HepG2 (cell line): ENCODE results near the gene FKBP8. TPM values are rescaled to one million over a fixed set of nuclear protein-coding genes. Genes with fewer than 3 reads are reported as not detected.

Source experiments
- CBFB ChIP-seq: sonication (generic); formaldehyde crosslinking; IDR thresholded peaks from 2 replicates; pipeline ENCODE4 v1.4.0; 2020; ENCODE audit warnings: missing genetic modification reagents
- FLYWCH1 ChIP-seq: sonication (generic); formaldehyde crosslinking; IDR thresholded peaks from 2 replicates; pipeline ENCODE4 v1.8.1; 2023; ENCODE audit warnings: mild to moderate bottlenecking, missing genetic modification reagents
- FOXA1 ChIP-seq, 2 experiments: fragments of 450-650 bp in 1 of 2; sonication (generic) in 1 of 2; formaldehyde crosslinking in 1 of 2; IDR thresholded peaks; 2 replicates each; pipeline versions ENCODE4 v1.4.0 to v1.6.1; 2016 to 2020; ENCODE audit warnings: missing genetic modification reagents in 1 of 2
- HES4 ChIP-seq: sonication (generic); formaldehyde crosslinking; IDR thresholded peaks from 2 replicates; pipeline ENCODE4 v1.9.0; 2021; ENCODE audit warnings: mild to moderate bottlenecking, missing genetic modification reagents, borderline replicate concordance
- HIVEP1 ChIP-seq: sonication (generic); formaldehyde crosslinking; IDR thresholded peaks from 2 replicates; pipeline ENCODE4 v1.4.0; 2020; ENCODE audit warnings: mild to moderate bottlenecking, missing genetic modification reagents
- IRX3 ChIP-seq: sonication (generic); formaldehyde crosslinking; IDR thresholded peaks from 2 replicates; pipeline ENCODE4 v1.8.1; 2023; ENCODE audit warnings: mild to moderate bottlenecking, low read depth, missing genetic modification reagents, borderline replicate concordance
- MLLT10 ChIP-seq: sonication (generic); formaldehyde crosslinking; IDR thresholded peaks from 2 replicates; pipeline ENCODE4 v1.4.0; 2020; ENCODE audit warnings: missing genetic modification reagents
- NFATC3 ChIP-seq: sonication (generic); formaldehyde crosslinking; IDR thresholded peaks from 2 replicates; pipeline ENCODE4 v1.5.1; 2020; ENCODE audit warnings: mild to moderate bottlenecking, missing genetic modification reagents
- NFKBIZ ChIP-seq: IDR thresholded peaks from 2 replicates; pipeline ENCODE4 v1.6.1; 2018; ENCODE audit warnings: missing genetic modification reagents, missing compliant biosample characterization
- NR2F2 ChIP-seq: IDR thresholded peaks from 2 replicates; pipeline ENCODE4 v1.6.1; 2012; ENCODE audit warnings: low read depth, inconsistent platforms, borderline replicate concordance
- PAWR ChIP-seq: sonication (generic); formaldehyde crosslinking; IDR thresholded peaks from 2 replicates; pipeline ENCODE4 v1.4.0; 2020; ENCODE audit warnings: missing genetic modification reagents, mild to moderate bottlenecking, borderline replicate concordance
- PHF8 ChIP-seq: sonication (generic); formaldehyde crosslinking; IDR thresholded peaks from 2 replicates; pipeline ENCODE4 v1.5.0; 2020; ENCODE audit warnings: missing genetic modification reagents
- RAD51 ChIP-seq: fragments of 450-650 bp; IDR thresholded peaks from 2 replicates; pipeline ENCODE4 v1.6.1; 2016; ENCODE audit warnings: borderline replicate concordance
- RBFOX2 ChIP-seq: fragments of 200-400 bp; formaldehyde crosslinking; IDR thresholded peaks from 2 replicates; pipeline ENCODE4 v1.6.1; 2017; ENCODE audit warnings: low read depth, mild to moderate bottlenecking, low read length
- REPIN1 ChIP-seq: sonication (generic); formaldehyde crosslinking; IDR thresholded peaks from 2 replicates; pipeline ENCODE4 v1.8.0; 2022; ENCODE audit warnings: missing genetic modification reagents, low read depth, mild to moderate bottlenecking, borderline replicate concordance
- SETDB1 ChIP-seq: sonication (generic); formaldehyde crosslinking; IDR thresholded peaks from 2 replicates; pipeline ENCODE4 v1.5.1; 2020; ENCODE audit warnings: missing genetic modification reagents, mild to moderate bottlenecking, borderline replicate concordance
- SP4 ChIP-seq: sonication (generic); formaldehyde crosslinking; IDR thresholded peaks from 2 replicates; pipeline ENCODE4 v1.8.1; 2023; ENCODE audit warnings: mild to moderate bottlenecking, missing genetic modification reagents
- ZBTB21 ChIP-seq: sonication (generic); formaldehyde crosslinking; IDR thresholded peaks from 2 replicates; pipeline ENCODE4 v1.4.0; 2020; ENCODE audit warnings: missing genetic modification reagents
- ZFP36 ChIP-seq: fragments of 150-350 bp; IDR thresholded peaks from 2 replicates; pipeline ENCODE4 v1.6.1; 2018; ENCODE audit warnings: borderline replicate concordance, low read length, low read depth; ENCODE audit not compliant: partially characterized antibody
- ZKSCAN8 ChIP-seq: IDR thresholded peaks from 2 replicates; pipeline ENCODE4 v1.6.1; 2016; ENCODE audit warnings: borderline replicate concordance, missing genetic modification reagents, missing compliant biosample characterization
- ZNF567 ChIP-seq: sonication (generic); formaldehyde crosslinking; IDR thresholded peaks from 2 replicates; pipeline ENCODE4 v1.8.1; 2023; ENCODE audit warnings: mild to moderate bottlenecking, missing genetic modification reagents, borderline replicate concordance
- ZNF589 ChIP-seq: sonication (generic); formaldehyde crosslinking; conservative IDR thresholded peaks from 2 replicates; pipeline ENCODE4 v1.8.0; 2022; ENCODE audit warnings: mild to moderate bottlenecking, moderate library complexity, missing genetic modification reagents
- ZNF652 ChIP-seq: IDR thresholded peaks from 2 replicates; pipeline ENCODE4 v1.6.1; 2016; ENCODE audit warnings: low read depth, borderline replicate concordance
- ZNF7 ChIP-seq: IDR thresholded peaks from 2 replicates; pipeline ENCODE4 v1.6.1; 2016; ENCODE audit warnings: missing biosample characterization, missing genetic modification reagents
- ZNF713 ChIP-seq: sonication (generic); formaldehyde crosslinking; IDR thresholded peaks from 2 replicates; pipeline ENCODE4 v1.4.0; 2020; ENCODE audit warnings: mild to moderate bottlenecking, missing genetic modification reagents
- ZNF772 ChIP-seq: sonication (generic); formaldehyde crosslinking; IDR thresholded peaks from 2 replicates; pipeline ENCODE4 v1.5.0; 2020; ENCODE audit warnings: mild to moderate bottlenecking, missing genetic modification reagents
- ZNF777 ChIP-seq: sonication (generic); formaldehyde crosslinking; IDR thresholded peaks from 2 replicates; pipeline ENCODE4 v1.4.0; 2020; ENCODE audit warnings: missing genetic modification reagents
- ZNF878 ChIP-seq: sonication (generic); formaldehyde crosslinking; IDR thresholded peaks from 2 replicates; pipeline ENCODE4 v1.8.1; 2023; ENCODE audit warnings: mild to moderate bottlenecking, missing genetic modification reagents, moderate library complexity
- polyA plus RNA-seq, 8 experiments: library from polyadenylated mRNA; depleted of rRNA in 3 of 8; stranded (reverse) in 7 of 8; unstranded in 1 of 8; fragments of >200 nt; fragmentation: Illumina TruSeq in 4 of 8; extraction: Trizol in 4 of 8; gene quantifications; 2 replicates each; pipeline versions ENCODE4 v1.2.1 to v1.2.3, GENCODE V29; 2011 to 2016; ENCODE audit warnings: low read depth in 4 of 8, missing spikeins in 1 of 8, mixed read lengths in 1 of 8; ENCODE audit not compliant: insufficient read depth in 1 of 8
- total RNA-seq, 5 experiments: library from RNA; depleted of rRNA; stranded (reverse); fragments of >200 nt; fragmentation: Illumina TruSeq; extraction: Trizol; gene quantifications; 2 replicates each; pipeline ENCODE4 v1.2.3, GENCODE V29; 2016; ENCODE audit warnings: low read depth in 1 of 5
- TF ChIP-seq, protein P1 (sequence below): IDR thresholded peaks from 2 replicates; pipeline ENCODE4 v1.6.1; 2016; ENCODE audit warnings: missing compliant biosample characterization, missing genetic modification reagents, borderline replicate concordance
- TF ChIP-seq, protein P2 (sequence below): sonication (generic); formaldehyde crosslinking; IDR thresholded peaks from 2 replicates; pipeline ENCODE4 v1.4.0; 2020; ENCODE audit warnings: missing genetic modification reagents

FKBP8 gene
- total and polyA plus RNA-seq, 2 of the 13 experiments (the other 11 are each of a cell fraction or from before 2014, with no cell fraction given), result 81.7 to 93.9 TPM

GRCh38 chr19:18521692-18522123 is 21.7 kb downstream of the FKBP8 start, which contains the start of gene ELL (continued):
- TF ChIP-seq, protein P1, sequence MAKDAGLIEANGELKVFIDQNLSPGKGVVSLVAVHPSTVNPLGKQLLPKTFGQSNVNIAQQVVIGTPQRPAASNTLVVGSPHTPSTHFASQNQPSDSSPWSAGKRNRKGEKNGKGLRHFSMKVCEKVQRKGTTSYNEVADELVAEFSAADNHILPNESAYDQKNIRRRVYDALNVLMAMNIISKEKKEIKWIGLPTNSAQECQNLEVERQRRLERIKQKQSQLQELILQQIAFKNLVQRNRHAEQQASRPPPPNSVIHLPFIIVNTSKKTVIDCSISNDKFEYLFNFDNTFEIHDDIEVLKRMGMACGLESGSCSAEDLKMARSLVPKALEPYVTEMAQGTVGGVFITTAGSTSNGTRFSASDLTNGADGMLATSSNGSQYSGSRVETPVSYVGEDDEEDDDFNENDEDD (CRISPR knock-in tag), result no peak
- TF ChIP-seq PAWR (CRISPR knock-in tag) (0 out of 2 replicates have a peak, but pooled peaks have one; percentile 55), NR2F2 (no peak), CBFB (CRISPR knock-in tag) (peak; percentile 37; the same call in 1 of the 2 replicates), ZNF652 (CRISPR knock-in tag) (no peak), FOXA1 (IDR thresholded peaks at IDR 0.05) (no peak), FOXA1 (CRISPR knock-in tag; IDR thresholded peaks at IDR 0.05) (no peak), ZNF567 (CRISPR knock-in tag) (0 out of 2 replicates have a peak, but pooled peaks have one; percentile 54), MLLT10 (CRISPR knock-in tag) (no peak), HIVEP1 (no peak), IRX3 (CRISPR knock-in tag) (no peak), PHF8 (CRISPR knock-in tag) (peak; percentile 79), NFKBIZ (CRISPR knock-in tag) (no peak), SETDB1 (no peak), ZNF772 (CRISPR knock-in tag) (no peak), ZNF713 (CRISPR knock-in tag) (no peak), REPIN1 (no peak), ZKSCAN8 (no peak), FLYWCH1 (CRISPR knock-in tag) (no peak), ZNF7 (CRISPR knock-in tag) (no peak), SP4 (CRISPR knock-in tag) (no peak), HES4 (CRISPR knock-in tag) (no peak), RBFOX2 (peak; percentile 83), NFATC3 (no peak), RAD51 (no peak), ZNF777 (peak; percentile 45; the same call in 1 of the 2 replicates), ZNF878 (CRISPR knock-in tag) (no peak), ZFP36 (no peak), ZNF589 (CRISPR knock-in tag) (0 out of 2 replicates have a peak, but pooled peaks have one; percentile 71), ZBTB21 (CRISPR knock-in tag) (no peak)
- TF ChIP-seq, protein P2, sequence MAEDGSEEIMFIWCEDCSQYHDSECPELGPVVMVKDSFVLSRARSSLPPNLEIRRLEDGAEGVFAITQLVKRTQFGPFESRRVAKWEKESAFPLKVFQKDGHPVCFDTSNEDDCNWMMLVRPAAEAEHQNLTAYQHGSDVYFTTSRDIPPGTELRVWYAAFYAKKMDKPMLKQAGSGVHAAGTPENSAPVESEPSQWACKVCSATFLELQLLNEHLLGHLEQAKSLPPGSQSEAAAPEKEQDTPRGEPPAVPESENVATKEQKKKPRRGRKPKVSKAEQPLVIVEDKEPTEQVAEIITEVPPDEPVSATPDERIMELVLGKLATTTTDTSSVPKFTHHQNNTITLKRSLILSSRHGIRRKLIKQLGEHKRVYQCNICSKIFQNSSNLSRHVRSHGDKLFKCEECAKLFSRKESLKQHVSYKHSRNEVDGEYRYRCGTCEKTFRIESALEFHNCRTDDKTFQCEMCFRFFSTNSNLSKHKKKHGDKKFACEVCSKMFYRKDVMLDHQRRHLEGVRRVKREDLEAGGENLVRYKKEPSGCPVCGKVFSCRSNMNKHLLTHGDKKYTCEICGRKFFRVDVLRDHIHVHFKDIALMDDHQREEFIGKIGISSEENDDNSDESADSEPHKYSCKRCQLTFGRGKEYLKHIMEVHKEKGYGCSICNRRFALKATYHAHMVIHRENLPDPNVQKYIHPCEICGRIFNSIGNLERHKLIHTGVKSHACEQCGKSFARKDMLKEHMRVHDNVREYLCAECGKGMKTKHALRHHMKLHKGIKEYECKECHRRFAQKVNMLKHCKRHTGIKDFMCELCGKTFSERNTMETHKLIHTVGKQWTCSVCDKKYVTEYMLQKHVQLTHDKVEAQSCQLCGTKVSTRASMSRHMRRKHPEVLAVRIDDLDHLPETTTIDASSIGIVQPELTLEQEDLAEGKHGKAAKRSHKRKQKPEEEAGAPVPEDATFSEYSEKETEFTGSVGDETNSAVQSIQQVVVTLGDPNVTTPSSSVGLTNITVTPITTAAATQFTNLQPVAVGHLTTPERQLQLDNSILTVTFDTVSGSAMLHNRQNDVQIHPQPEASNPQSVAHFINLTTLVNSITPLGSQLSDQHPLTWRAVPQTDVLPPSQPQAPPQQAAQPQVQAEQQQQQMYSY (CRISPR knock-in tag), result no peak
